Lower leg skin (tissue), 4 donors: ENCODE measurements around the gene TBATA. TPM values are rescaled to one million over a fixed set of nuclear protein-coding genes. Genes with fewer than 3 reads are reported as not detected.

Experiments
- DNase-seq, 2 donors: peaks; one replicate each; pipeline ENCODE4 v3.0.0-alpha.2; 2019; ENCODE audit warnings: low spot score in 2 of 2
- H3K4me3 ChIP-seq: fragments of 200-600 bp; sonication (generic); 2 replicates; pipeline ENCODE4 v1.5.1; 2017; ENCODE audit warnings: mild to moderate bottlenecking, low read depth; ENCODE audit not compliant: poor library complexity, severe bottlenecking
- CTCF ChIP-seq, 3 donors: fragments of 450-650 bp; IDR thresholded peaks; one replicate each; pipeline ENCODE4 v1.5.1; 2016; ENCODE audit warnings: antibody characterized with exemption in 3 of 3, mild to moderate bottlenecking in 3 of 3, moderate library complexity in 2 of 3
- POLR2A ChIP-seq, 2 donors: fragments of 450-650 bp; IDR thresholded peaks; one replicate each; pipeline ENCODE4 v1.6.1; 2016 to 2017; ENCODE audit warnings: antibody characterized with exemption in 2 of 2, mild to moderate bottlenecking in 1 of 2, moderate library complexity in 1 of 2
- WGBS, 2 donors: methylation state at CpG; one replicate each; pipeline ENCODE4 v1.1.5; 2018; 5-methylcytosine and 5-hydroxymethylcytosine counted together
- intact Hi-C: fragments of 100-400 bp; cut with DNase I; formaldehyde crosslinking; loops from one replicate; pipeline ENCODE4 v1.15.0; 2023; ENCODE audit warnings: low total_unique reads
- total RNA-seq, 4 donors: library from RNA; depleted of rRNA; stranded (reverse); fragments of >200 nt; gene quantifications; one replicate each; pipeline ENCODE4 v1.1.0, GENCODE V29; 2016

Gene TBATA
- total RNA-seq, 4 donors from 2014 or later = not detected

- no peak for TF ChIP-seq CTCF (IDR thresholded peaks at IDR 0.05)
- TF ChIP-seq POLR2A (IDR thresholded peaks at IDR 0.05) = no peak
- DNase-seq = no peak
- intact Hi-C loops = no loop called here
- H3K4me3 ChIP-seq = no peak overlapping the region
- WGBS, 2 donors = 92 to 95% methylated on average over 11 to 14 of the region's 14 CpGs
Measured at GRCh38 chr10:70751991-70752390, 33.2 kb downstream of the TBATA start.

DNA sequence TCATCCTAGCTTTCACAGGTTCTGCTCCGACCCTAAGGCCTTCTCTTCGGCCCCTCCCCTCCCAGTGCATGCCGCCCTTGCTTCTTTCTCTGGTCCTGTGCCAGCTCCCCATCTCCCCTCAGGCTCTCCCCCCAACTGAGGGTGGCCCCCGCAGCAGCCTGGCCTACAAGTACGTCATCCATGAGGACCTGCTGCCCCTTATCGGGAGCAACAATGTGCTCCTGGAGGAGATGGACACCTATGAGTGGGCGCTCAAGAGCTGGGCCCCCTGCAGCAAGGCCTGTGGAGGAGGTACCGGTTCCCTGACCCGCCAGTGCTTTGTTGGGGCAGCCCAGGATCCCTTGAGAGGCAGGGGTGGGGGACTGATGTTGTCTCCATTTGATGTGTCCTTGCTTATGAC lies 33.8 kb downstream of the TBATA start:
- intact Hi-C loops = no loop called here
- DNase-seq = no peak
- TF ChIP-seq CTCF (IDR thresholded peaks at IDR 0.05) (no peak), POLR2A (IDR thresholded peaks at IDR 0.05) (no peak)
- H3K4me3 ChIP-seq = no peak overlapping the region
- WGBS, 2 donors = 91 to 94% methylated on average over 9 of the region's 9 CpGs

- intact Hi-C loops = no loop called here
- H3K4me3 ChIP-seq = no peak overlapping the region
- no peak for TF ChIP-seq CTCF (IDR thresholded peaks at IDR 0.05)
- no peak for TF ChIP-seq POLR2A (IDR thresholded peaks at IDR 0.05)
- 54 to 59% methylated on average over 3 of the region's 3 CpGs for WGBS, 2 donors
- no peak for DNase-seq
Measured at GRCh38 chr10:70750156-70750703, 34.9 kb downstream of the TBATA start.

GRCh38 chr10:70749756-70750155 lies 35.4 kb downstream of the TBATA start:
- no peak overlapping the region for H3K4me3 ChIP-seq
- 92 to 94% methylated on average over 10 of the region's 10 CpGs for WGBS, 2 donors
- intact Hi-C loops = loop anchor here (5.0 kb wide), 1 partner anchor 517 kb away; the partner anchor contains the start of gene PPA1

DNA sequence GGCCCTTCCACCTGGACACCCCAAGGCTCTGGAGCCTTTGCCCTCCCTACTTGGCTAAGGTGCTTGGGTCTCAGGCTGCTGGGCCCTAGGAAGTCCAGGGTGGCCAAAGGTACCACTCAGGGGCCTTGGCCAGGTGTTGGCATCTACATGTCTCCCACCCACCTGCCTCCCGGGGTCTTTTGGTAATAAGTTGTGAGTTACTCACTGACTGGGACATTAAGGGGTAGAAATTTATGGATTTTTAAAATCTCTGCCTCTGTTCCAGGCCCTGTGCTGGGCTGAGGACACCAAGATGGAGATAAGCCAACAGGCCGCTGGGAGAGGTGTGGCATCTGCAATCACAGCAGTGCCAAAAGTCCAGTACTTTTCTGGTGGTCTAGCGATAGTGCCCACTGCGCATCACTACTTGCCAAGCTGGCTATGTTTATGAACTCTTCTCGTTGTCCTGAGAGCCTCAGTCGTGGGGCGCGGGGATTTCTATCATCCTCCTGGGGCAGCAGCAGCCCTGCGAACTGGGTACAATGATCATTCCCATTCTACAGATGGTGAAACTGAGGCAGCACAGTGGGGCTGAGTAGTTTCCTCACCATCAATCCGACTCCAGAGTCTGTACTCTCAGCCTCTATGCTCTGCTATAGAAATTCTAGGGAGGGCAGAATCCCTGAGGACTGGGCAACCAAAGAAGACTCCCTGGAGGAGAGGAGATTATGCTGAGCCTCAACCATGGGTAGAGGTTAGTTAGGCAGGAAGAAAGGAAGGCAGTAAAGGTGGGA lies 36.2 kb downstream of the TBATA start:
- intact Hi-C loops = loop anchor here (5.0 kb wide), 1 partner anchor 517 kb away; the partner anchor contains the start of gene PPA1
- 94 to 96% methylated on average over 10 of the region's 10 CpGs for WGBS, 2 donors

More at GRCh38 chr10:70749756-70750155, 35.4 kb downstream of the TBATA start:
- TF ChIP-seq POLR2A (IDR thresholded peaks at IDR 0.05) = no peak
- no peak for DNase-seq

More for the DNA sequence above, 36.2 kb downstream of the TBATA start:
- no peak overlapping the region for H3K4me3 ChIP-seq
- DNase-seq = no peak
- no peak for TF ChIP-seq CTCF (IDR thresholded peaks at IDR 0.05)
- TF ChIP-seq POLR2A (IDR thresholded peaks at IDR 0.05) = no peak
